Osteocyte (in vitro differentiated cells): ENCODE results near the gene NUP62CL. TPM values are rescaled to one million over a fixed set of nuclear protein-coding genes. Genes with fewer than 3 reads are reported as not detected.
"Not testable (repeated sequence)": the region's sequence is repeated elsewhere in the genome, so short reads cannot be mapped to it uniquely, and the experiment has no call there.

Experiments used
- DNase-seq: peaks from one replicate; pipeline ENCODE4 v3.0.0; 2021; ENCODE audit warnings: mixed read lengths; ENCODE audit not compliant: unreplicated experiment; ENCODE audit errors: extremely low spot score
- H3K27ac Mint-ChIP-seq: one replicate; pipeline ENCODE4 v1.8.0; 2021; ENCODE audit warnings: mild to moderate bottlenecking, mixed read lengths; ENCODE audit not compliant: unreplicated experiment
- H3K27me3 Mint-ChIP-seq: one replicate; pipeline ENCODE4 v1.8.0; 2021; ENCODE audit warnings: mixed read lengths; ENCODE audit not compliant: unreplicated experiment
- H3K36me3 Mint-ChIP-seq: one replicate; pipeline ENCODE4 v1.8.0; 2021; ENCODE audit warnings: mixed read lengths; ENCODE audit not compliant: unreplicated experiment
- H3K4me1 Mint-ChIP-seq: one replicate; pipeline ENCODE4 v1.8.0; 2021; ENCODE audit warnings: mixed read lengths; ENCODE audit not compliant: unreplicated experiment
- H3K4me3 Mint-ChIP-seq: one replicate; pipeline ENCODE4 v1.8.0; 2021; ENCODE audit warnings: mild to moderate bottlenecking, moderate library complexity, mixed read lengths; ENCODE audit not compliant: unreplicated experiment
- H3K9me3 Mint-ChIP-seq: one replicate; pipeline ENCODE4 v1.8.0; 2021; ENCODE audit warnings: mixed read lengths; ENCODE audit not compliant: unreplicated experiment
- total RNA-seq: library from RNA; stranded (reverse); gene quantifications from 2 replicates; pipeline ENCODE4 v1.2.1, GENCODE V29; 2021
- TF ChIP-seq, protein P1 (sequence below): fragments of 200-600 bp; sonication (generic); IDR thresholded peaks from 2 replicates; pipeline ENCODE4 v1.5.0; 2021; ENCODE audit warnings: antibody characterized with exemption, mild to moderate bottlenecking, moderate library complexity

Gene NUP62CL
- total RNA-seq, 1 donor from 2014 or later: not detected

DNA sequence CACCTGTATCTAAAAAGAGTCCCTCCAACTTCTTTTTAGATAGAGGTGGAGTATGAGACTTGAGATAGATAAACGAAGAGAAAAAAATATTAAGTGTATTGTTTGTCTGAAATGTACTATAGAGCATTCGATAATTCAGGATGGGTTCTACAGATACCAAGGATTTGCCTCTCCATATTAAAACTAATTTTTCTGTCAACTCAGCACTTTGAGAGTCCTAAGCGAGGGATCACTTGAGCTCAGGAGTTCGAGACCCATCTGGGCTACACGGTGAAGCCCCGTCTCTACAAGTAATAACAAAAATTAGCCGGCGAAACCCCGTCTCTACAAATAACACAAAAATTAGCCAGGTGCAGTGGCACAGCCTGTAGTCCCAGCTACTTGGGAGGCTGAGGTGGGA lies 1.7 kb upstream of the NUP62CL start:
- H3K9me3 Mint-ChIP-seq: peaks cover 4% of the 10 kb centered on the region

DNA sequence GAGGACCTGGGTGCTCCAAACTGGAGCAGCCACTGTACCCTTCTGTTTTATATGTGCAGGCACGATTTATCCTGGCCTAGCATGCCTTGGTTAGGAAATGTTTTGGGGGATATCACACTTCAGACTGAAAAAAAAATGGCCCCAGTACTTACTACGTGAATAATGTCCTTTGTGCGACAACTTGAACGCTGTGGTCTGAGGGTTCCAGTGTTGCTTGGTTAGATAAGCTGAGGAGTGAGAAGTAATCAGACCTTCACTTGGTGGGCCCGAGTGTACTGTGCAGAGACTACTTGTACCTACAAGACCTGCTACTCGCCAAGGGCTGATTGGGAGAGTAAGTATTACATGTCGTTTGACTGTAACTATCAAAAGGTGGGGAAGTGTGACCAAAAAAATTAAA lies 856 bp upstream of the NUP62CL start:
- Mint-ChIP-seq H3K36me3 (no peaks in the 10 kb centered on the region), H3K9me3 (peaks cover 4% of the 10 kb centered on the region), H3K27me3 (peaks cover 25% of the 10 kb centered on the region), H3K4me1 (peaks cover 6% of the 10 kb centered on the region), H3K4me3 (no peak overlapping the region), H3K27ac (no peak overlapping the region)
- no peak for DNase-seq
- TF ChIP-seq, protein P1, sequence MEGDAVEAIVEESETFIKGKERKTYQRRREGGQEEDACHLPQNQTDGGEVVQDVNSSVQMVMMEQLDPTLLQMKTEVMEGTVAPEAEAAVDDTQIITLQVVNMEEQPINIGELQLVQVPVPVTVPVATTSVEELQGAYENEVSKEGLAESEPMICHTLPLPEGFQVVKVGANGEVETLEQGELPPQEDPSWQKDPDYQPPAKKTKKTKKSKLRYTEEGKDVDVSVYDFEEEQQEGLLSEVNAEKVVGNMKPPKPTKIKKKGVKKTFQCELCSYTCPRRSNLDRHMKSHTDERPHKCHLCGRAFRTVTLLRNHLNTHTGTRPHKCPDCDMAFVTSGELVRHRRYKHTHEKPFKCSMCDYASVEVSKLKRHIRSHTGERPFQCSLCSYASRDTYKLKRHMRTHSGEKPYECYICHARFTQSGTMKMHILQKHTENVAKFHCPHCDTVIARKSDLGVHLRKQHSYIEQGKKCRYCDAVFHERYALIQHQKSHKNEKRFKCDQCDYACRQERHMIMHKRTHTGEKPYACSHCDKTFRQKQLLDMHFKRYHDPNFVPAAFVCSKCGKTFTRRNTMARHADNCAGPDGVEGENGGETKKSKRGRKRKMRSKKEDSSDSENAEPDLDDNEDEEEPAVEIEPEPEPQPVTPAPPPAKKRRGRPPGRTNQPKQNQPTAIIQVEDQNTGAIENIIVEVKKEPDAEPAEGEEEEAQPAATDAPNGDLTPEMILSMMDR: no peak

More for the DNA sequence above, 1.7 kb upstream of the NUP62CL start:
- Mint-ChIP-seq H3K4me1 (peaks cover 6% of the 10 kb centered on the region), H3K36me3 (no peaks in the 10 kb centered on the region), H3K4me3 (no peak overlapping the region), H3K27me3 (peaks cover 25% of the 10 kb centered on the region), H3K27ac (no peak overlapping the region)
- DNase-seq: no peak
- TF ChIP-seq, protein P1: no peak

DNA sequence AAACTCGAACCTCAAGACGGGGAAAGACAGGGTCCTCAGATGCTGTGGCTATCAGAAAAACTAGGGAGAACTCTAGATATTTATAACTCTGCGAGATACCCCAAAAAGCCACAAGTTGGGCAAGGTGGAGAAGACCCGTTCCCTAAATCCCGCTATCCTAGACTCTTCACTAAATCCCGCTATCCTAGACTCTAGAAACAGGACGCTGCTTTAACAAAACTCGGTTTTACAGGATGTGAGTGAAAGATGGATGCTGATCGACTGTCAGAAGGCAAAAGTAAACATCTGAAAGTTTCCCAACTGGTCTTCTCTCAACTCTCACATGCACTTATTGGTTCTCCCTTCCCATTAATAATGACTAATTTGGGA lies 448 bp upstream of the NUP62CL start:
- Mint-ChIP-seq H3K36me3 (no peaks in the 10 kb centered on the region), H3K9me3 (peaks cover 4% of the 10 kb centered on the region), H3K4me1 (peaks cover 6% of the 10 kb centered on the region), H3K27me3 (peaks cover 27% of the 10 kb centered on the region), H3K27ac (no peak overlapping the region), H3K4me3 (peak overlapping the region; percentile 72)
- TF ChIP-seq, protein P1: no peak
- no peak for DNase-seq

DNA sequence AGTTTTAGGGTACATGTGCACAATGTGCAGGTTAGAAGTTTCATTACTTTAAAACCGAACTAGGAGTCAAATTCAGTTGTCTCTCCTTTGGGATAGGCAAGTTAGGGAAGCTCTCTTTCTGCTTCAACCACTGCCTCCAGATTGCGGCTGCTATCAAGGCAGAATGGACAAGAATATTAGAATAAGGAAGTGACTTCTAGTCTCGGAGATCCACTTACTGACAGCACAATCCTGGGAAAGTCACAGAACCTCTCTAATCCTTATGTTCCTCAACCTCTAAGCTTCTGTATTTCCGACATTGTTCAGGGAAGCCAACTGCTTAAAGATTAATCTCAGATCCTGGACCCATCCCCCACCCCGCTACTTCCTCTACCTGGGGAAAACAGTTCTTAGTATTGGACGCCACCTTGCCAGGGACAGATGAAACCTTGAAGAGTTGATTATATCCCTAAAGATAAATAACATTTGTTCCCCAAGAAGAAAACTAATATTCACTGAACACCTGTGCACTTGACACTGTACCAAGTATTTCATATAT lies 2.1 kb downstream of the NUP62CL start:
- H3K4me3 Mint-ChIP-seq: no peak overlapping the region
- peaks cover 6% of the 10 kb centered on the region for H3K4me1 Mint-ChIP-seq
- TF ChIP-seq, protein P1: no peak
- no peak overlapping the region for H3K27ac Mint-ChIP-seq
- no peak for DNase-seq
- peaks cover 25% of the 10 kb centered on the region for H3K27me3 Mint-ChIP-seq
- H3K36me3 Mint-ChIP-seq: no peaks in the 10 kb centered on the region
- H3K9me3 Mint-ChIP-seq: peaks cover 4% of the 10 kb centered on the region

DNA sequence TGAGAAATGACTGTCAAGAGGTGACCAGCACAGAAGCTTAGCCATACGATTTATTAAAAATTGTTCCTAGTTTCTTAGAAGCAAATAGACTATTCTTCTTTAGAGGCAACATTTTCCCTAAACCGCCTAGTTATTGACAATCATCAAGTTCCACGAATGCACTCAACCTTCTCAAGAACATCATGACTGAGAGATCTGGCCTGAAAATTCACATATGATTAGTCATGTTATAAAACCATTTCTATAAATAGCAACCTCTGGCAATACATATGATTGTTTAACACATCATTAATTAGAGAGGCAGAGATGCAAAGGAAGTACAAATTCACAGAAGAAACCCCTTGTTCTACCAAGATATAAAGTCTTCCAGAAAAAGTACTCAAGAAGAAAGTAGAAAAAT lies 6.7 kb downstream of the NUP62CL start:
- no peaks in the 10 kb centered on the region for H3K36me3 Mint-ChIP-seq
- no peak for DNase-seq

DNA sequence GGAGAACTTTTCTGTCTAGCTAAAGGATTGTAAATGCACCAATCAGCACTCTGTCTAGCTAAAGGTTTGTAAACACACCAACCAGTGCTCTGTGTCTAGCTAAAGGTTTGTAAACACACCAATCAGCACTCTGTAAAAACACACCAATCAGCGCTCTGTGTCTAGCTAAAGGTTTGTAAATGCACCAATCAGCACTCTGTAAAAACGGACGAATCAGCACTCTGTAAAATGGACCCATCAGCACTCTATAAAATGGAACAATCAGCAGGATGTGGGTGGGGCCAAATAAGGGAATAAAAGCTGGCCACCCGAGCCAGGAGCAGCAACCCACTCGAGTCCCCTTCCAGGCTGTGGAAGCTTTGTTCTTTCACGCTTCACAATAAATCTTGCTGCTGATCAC lies 8.2 kb downstream of the NUP62CL start:
- not testable (repeated sequence) for H3K4me1 Mint-ChIP-seq, DNase-seq, H3K4me3 Mint-ChIP-seq, H3K36me3 Mint-ChIP-seq, H3K27ac Mint-ChIP-seq, H3K9me3 Mint-ChIP-seq
- H3K27me3 Mint-ChIP-seq: peaks cover 16% of the 10 kb centered on the region

More for the DNA sequence above, 6.7 kb downstream of the NUP62CL start:
- H3K4me1 Mint-ChIP-seq: no peaks in the 10 kb centered on the region
- peaks cover 4% of the 10 kb centered on the region for H3K9me3 Mint-ChIP-seq
- H3K27me3 Mint-ChIP-seq: peaks cover 10% of the 10 kb centered on the region
- H3K27ac Mint-ChIP-seq: no peak overlapping the region
- TF ChIP-seq, protein P1: no peak
- no peak overlapping the region for H3K4me3 Mint-ChIP-seq
